ENCODE measurements around the gene SMCO1.

DNA sequence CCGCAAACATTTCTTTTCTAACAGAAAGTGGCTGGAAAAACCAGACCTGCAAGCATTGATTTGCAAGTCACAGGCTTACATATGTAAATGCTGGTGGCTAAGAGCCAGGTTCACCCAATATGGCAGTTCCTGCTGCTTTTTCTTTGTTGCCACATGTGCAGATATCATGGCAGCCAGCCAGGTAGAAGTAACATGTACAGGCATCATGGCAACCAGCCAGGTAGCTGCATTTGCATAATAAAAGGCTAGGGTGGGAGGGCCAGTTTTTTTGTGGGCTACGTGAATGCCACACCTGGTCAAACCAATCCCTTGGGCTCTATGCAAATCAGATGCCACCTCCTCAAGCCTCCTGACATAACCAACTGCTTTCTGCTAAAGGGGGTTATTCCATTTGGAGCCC, 2.8 kb upstream of the SMCO1 start:
- TF ChIP-seq, protein P1, sequence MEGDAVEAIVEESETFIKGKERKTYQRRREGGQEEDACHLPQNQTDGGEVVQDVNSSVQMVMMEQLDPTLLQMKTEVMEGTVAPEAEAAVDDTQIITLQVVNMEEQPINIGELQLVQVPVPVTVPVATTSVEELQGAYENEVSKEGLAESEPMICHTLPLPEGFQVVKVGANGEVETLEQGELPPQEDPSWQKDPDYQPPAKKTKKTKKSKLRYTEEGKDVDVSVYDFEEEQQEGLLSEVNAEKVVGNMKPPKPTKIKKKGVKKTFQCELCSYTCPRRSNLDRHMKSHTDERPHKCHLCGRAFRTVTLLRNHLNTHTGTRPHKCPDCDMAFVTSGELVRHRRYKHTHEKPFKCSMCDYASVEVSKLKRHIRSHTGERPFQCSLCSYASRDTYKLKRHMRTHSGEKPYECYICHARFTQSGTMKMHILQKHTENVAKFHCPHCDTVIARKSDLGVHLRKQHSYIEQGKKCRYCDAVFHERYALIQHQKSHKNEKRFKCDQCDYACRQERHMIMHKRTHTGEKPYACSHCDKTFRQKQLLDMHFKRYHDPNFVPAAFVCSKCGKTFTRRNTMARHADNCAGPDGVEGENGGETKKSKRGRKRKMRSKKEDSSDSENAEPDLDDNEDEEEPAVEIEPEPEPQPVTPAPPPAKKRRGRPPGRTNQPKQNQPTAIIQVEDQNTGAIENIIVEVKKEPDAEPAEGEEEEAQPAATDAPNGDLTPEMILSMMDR (IDR thresholded peaks at IDR 0.05; ENCODE audit: insufficient read depth, low read length, poor library complexity, severe bottlenecking) = no peak
- no peak for TF ChIP-seq EZH2phosphoT487 (conservative IDR thresholded peaks at IDR 0.05; ENCODE audit: low read length)
